ENCODE results near the gene ERLIN1.

ERLIN1 gene

GRCh38 chr10:100173035-100173434, 12.8 kb downstream of the ERLIN1 start:
- TF ChIP-seq CREB1 (IDR thresholded peaks at IDR 0.05; ENCODE audit: low read depth) = no peak
- TF ChIP-seq TCF12 (IDR thresholded peaks at IDR 0.05; ENCODE audit: low read depth) = no peak
- TF ChIP-seq CEBPB (IDR thresholded peaks at IDR 0.05) = no peak
- no peak for TF ChIP-seq TEAD4 (IDR thresholded peaks at IDR 0.05)
- TF ChIP-seq EGR1 (IDR thresholded peaks at IDR 0.05) = no peak
- no peak for TF ChIP-seq NFIC (IDR thresholded peaks at IDR 0.05)
- no peak for TF ChIP-seq RAD21 (IDR thresholded peaks at IDR 0.05; ENCODE audit: low read depth)
- no peak for TF ChIP-seq ZBTB7A (IDR thresholded peaks at IDR 0.05; ENCODE audit: low read depth)
- no peak for TF ChIP-seq EP300 (IDR thresholded peaks at IDR 0.05; ENCODE audit: borderline replicate concordance)
- TF ChIP-seq FOXM1 (IDR thresholded peaks at IDR 0.05; ENCODE audit: borderline replicate concordance, low read depth) = no peak
- no peak for TF ChIP-seq USF1 (IDR thresholded peaks at IDR 0.05)
- TF ChIP-seq YY1 (IDR thresholded peaks at IDR 0.05; ENCODE audit: low read depth) = no peak
- TF ChIP-seq MAX (IDR thresholded peaks at IDR 0.05) = no peak
- no peak for TF ChIP-seq TAF1 (IDR thresholded peaks at IDR 0.05; ENCODE audit: low read depth)
- TF ChIP-seq REST (IDR thresholded peaks at IDR 0.05; ENCODE audit: low read depth) = no peak

- TF ChIP-seq TCF12 (IDR thresholded peaks at IDR 0.05; ENCODE audit: low read depth) = no peak
- no peak for TF ChIP-seq CEBPB (IDR thresholded peaks at IDR 0.05)
- no peak for TF ChIP-seq EP300 (IDR thresholded peaks at IDR 0.05; ENCODE audit: borderline replicate concordance)
- TF ChIP-seq MAX (IDR thresholded peaks at IDR 0.05) = no peak
- TF ChIP-seq RAD21 (IDR thresholded peaks at IDR 0.05; ENCODE audit: low read depth) = no peak
- no peak for TF ChIP-seq NFIC (IDR thresholded peaks at IDR 0.05)
- no peak for TF ChIP-seq CREB1 (IDR thresholded peaks at IDR 0.05; ENCODE audit: low read depth)
- TF ChIP-seq TAF1 (IDR thresholded peaks at IDR 0.05; ENCODE audit: low read depth) = no peak
- TF ChIP-seq ZBTB7A (IDR thresholded peaks at IDR 0.05; ENCODE audit: low read depth) = no peak
- no peak for TF ChIP-seq EGR1 (IDR thresholded peaks at IDR 0.05)
- TF ChIP-seq FOXM1 (IDR thresholded peaks at IDR 0.05; ENCODE audit: borderline replicate concordance, low read depth) = no peak
- no peak for TF ChIP-seq YY1 (IDR thresholded peaks at IDR 0.05; ENCODE audit: low read depth)
- TF ChIP-seq REST (IDR thresholded peaks at IDR 0.05; ENCODE audit: low read depth) = no peak
- TF ChIP-seq TEAD4 (IDR thresholded peaks at IDR 0.05) = no peak
- TF ChIP-seq USF1 (IDR thresholded peaks at IDR 0.05) = no peak
Measured at GRCh38 chr10:100172349-100172748, 13.5 kb downstream of the ERLIN1 start.

- TF ChIP-seq CEBPB (IDR thresholded peaks at IDR 0.05) (no peak), EP300 (IDR thresholded peaks at IDR 0.05; ENCODE audit: borderline replicate concordance) (no peak), NFIC (IDR thresholded peaks at IDR 0.05) (no peak), ZBTB7A (IDR thresholded peaks at IDR 0.05; ENCODE audit: low read depth) (no peak), TCF12 (IDR thresholded peaks at IDR 0.05; ENCODE audit: low read depth) (no peak), REST (IDR thresholded peaks at IDR 0.05; ENCODE audit: low read depth) (no peak), RAD21 (IDR thresholded peaks at IDR 0.05; ENCODE audit: low read depth) (no peak), YY1 (IDR thresholded peaks at IDR 0.05; ENCODE audit: low read depth) (no peak), CREB1 (IDR thresholded peaks at IDR 0.05; ENCODE audit: low read depth) (no peak), USF1 (IDR thresholded peaks at IDR 0.05) (no peak), TEAD4 (IDR thresholded peaks at IDR 0.05) (no peak), EGR1 (IDR thresholded peaks at IDR 0.05) (no peak), FOXM1 (IDR thresholded peaks at IDR 0.05; ENCODE audit: borderline replicate concordance, low read depth) (no peak)
Measured at GRCh38 chr10:100168313-100168643, 17.6 kb downstream of the ERLIN1 start.
